Epidermal melanocyte (primary cell): ENCODE measurements around the gene CCNF.
A peak's percentile ranks its signal among the peaks of the same experiment; 100 is the strongest.

Experiments used
- DNase-seq: peaks from one replicate; pipeline ENCODE4 v3.0.0; 2011; ENCODE audit warnings: low spot score; ENCODE audit not compliant: insufficient read length

Gene CCNF

DNA sequence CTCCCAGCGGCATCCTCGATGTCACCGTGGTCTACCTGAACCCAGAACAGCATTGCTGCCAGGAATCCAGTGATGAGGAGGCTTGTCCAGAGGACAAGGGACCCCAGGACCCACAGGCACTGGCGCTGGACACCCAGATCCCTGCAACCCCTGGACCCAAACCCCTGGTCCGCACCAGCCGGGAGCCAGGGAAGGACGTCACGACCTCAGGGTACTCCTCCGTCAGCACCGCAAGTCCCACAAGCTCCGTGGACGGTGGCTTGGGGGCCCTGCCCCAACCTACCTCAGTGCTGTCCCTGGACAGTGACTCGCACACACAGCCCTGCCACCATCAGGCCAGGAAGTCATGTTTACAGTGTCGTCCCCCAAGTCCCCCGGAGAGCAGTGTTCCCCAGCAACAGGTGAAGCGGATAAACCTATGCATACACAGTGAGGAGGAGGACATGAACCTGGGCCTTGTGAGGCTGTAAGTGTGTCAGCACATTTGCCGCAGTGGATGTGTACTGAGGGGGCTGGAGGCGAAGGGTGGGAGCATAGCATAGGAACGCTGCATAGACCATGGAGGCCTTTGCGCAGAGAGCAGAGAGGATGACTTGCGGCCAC is 27.4 kb downstream of the CCNF start:
- DNase-seq: peak; percentile 5

- peak; percentile 8 for DNase-seq
Measured at GRCh38 chr16:2457267-2457666, 28.0 kb downstream of the CCNF start.

DNA sequence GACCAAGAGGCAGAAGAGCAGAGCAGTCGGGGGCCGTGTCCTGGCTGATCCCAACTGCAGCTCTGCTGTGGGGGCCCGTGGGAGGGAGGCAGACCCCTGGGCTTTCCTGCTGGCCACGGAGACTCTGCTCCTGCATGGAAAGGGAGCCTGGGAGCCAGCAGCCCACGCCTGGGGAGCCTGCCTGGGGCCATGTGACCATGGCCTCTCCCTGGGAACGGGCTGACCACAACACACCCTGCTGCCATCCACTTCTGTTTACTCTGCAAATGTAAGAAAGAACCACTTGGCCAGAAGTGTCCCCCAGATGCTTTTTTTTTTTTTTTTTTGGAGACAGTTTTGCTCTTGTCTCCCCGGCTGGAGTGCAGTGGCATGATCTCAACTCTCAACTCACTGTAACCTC is 28.7 kb downstream of the CCNF start:
- DNase-seq: peak; percentile 6

DNA sequence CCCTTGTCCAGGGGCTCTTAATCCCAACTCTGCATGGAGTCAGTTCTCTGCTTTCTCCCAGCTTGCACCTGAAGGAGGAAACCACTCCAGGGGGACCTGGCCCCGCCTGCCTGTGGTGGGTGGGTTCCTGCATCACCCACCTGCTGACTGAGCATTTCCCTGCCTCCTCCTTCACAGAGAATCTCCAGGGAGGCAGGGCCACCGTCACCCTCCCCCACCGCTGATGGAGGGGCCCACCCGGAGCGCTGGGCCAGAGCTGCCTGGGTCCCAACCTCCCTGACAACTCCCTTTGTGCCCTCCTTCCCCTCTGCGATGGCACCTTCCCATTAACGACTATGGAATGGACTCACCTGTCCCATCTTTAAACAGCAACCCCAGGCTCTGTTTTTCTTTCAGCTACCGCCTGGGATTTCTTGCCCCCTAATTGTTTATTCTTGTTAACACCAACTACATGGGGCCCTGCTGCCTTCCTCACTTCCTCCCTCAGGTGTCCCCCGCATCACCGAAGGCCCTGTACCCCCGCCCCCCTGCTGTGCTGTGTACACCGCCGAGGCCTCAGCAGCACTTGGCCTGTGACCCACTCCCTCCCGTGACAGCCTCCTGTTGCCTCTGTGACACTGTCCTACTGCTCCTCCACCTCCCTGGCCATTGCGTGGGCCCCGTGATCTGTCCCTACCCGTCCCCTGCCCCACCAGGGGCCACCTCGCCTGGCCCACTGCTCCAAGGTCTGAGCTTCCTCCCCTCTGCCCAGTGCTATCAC is 29.8 kb downstream of the CCNF start:
- peak; percentile 10 for DNase-seq

DNA sequence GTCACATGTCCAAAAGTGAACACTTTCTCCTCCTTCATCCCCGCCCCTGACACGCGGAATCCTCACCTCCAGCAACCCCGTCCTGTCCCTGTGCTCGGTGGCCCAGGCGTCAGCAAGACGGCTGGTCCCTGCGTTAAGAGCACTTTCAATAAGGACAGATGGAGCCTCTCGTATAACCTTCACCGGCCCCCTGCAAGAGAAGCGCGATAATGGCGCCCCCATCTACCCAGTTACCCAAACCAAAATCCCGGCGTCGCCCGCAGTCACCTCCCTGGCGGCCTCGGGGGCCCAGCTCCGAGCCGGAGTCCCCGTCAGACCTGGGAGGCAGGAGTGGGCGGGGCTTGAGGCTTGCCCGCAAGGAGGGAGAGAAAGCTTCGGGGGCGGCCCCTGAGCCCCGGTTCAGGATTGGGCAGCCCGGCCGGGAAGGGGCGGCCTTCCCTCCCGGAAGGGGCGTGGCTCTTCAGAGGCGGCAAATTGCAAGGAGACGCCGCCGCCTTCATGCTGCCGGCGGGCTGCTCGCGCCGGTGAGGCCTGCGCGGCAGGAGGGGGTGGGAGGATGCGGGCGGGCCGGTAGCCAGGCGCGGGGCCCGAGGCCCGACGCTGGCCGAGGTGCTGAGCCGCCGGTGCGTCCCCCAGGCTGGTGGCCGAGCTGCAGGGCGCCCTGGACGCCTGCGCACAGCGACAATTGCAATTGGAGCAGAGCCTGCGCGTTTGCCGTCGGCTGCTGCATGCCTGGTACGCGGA is 30.6 kb downstream of the CCNF start, which contains the start of gene TEDC2:
Gene TEDC2, plus strand, starts transcription at position 463 of the 744 bp plus-strand sequence. Its CDS starts 36 bp downstream, at position 499.
- peak; percentile 100 for DNase-seq

GRCh38 chr16:2460391-2460713 is 31.1 kb downstream of the CCNF start:
- no peak for DNase-seq

DNA sequence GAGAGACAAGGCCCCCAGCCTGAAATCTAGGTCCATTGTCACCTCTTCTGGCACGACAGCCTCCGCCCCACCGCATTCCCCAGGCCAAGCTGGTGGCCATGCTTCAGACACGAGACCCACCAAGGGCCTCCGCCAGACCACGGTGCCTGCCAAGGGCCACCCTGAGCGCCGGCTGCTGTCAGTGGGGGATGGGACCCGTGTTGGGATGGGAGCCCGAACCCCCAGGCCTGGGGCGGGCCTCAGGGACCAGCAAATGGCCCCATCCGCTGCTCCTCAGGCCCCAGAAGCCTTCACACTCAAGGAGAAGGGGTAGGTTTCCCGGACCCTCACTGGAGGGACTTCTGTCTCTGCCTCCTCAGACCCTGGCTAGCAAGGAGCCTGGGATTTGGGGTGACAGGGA is 31.7 kb downstream of the CCNF start:
- DNase-seq: peak; percentile 15

GRCh38 chr16:2462031-2462866 is 33.0 kb downstream of the CCNF start:
- DNase-seq: peak; percentile 5

DNA sequence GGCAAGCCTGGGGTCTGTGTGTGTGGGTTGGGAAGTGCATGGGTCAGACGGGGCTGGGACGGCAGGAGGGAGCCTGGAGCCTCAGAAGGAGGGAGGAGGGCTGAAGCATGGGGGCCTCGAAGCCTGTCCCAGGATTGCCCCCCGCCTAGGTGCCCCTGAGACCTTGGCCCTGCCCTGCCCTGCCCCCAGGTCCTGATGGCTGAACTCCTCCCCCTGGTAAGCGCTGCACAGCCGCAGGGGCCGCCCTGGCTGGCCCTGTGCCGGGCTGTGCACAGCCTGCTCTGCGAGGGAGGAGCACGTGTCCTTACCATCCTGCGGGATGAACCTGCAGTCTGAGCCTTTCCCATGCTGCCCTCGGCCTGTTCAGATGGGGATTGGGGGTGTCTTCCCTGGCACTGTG is 35.1 kb downstream of the CCNF start:
- peak; percentile 10 for DNase-seq

GRCh38 chr16:2465653-2466415 is 36.6 kb downstream of the CCNF start:
- peak; percentile 16 for DNase-seq

DNA sequence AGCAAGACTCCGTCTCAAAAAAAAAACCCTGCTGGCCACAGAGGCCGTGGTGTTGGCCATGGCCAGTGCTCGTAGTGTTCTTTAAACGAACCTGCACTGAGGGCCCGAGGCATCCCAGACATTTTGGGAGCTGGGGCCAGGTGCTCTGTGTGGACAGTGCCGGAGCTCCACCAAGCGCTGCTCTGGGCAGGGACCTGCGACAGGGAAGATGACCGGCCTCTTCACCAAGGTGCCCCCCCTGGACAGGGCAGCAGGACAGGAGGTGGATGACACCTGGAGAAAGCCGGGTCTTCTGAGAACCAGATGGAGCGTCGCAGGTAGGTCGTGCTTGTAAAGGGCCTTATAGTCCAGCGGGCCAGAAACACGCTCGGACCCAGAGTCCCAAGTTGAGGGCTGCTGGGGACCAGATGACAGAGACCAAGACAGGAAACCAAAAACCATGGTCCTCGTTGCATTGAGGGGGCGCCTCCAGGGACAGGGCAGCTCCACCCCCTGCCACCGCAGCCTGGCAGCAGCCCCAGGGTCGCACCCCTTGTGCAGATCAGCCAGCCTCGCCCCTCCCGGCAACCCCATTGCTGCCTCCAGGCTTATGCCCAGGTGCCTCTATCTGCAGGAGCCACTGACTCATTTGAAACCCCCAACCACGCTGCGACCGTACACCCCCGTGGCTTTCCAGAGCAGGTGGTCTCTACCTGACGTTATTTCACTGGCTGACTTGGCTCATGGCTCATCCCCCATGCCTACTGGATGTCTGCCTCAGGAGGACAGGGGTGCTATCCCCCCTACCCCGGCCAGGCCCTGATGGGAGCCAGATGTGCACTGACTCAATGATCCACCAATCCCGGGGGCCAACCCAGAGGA is 37.6 kb downstream of the CCNF start:
- DNase-seq: peak; percentile 11

DNA sequence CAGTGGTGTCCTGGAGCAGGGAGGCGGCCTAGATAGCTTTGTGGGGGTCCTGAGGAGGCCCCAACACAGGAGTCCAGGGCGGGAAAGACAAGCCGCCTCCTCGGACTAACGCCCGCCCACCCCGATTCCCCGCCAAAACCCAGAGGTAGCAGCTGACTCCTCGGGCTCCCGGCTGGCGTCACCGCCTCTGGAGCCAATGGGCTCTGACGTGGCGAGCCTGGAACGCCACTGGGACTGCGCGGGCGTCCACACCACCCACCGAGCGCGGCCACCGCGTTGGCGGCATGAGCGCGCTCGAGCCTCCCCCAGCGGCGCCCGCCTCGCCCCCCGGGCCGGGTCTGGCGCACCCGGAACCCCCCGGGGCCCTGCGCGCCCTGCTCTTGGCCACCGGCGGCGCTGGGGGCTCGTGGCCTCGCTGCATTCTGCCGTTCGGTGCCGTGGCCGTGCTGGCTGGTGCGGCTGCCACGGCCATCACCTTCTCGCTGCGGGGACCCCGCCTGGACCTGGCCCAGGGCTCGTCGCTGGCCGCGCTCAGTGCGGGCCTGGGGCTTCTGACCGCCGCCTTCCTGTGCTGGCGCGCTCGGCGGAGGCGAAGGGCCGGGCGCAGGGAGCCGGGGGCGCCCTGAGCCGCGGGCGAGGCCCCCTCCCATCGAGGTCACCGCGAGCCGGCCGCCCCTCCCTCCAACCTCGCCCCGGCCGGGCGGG is 38.4 kb downstream of the CCNF start:
- peak; percentile 90 for DNase-seq

DNA sequence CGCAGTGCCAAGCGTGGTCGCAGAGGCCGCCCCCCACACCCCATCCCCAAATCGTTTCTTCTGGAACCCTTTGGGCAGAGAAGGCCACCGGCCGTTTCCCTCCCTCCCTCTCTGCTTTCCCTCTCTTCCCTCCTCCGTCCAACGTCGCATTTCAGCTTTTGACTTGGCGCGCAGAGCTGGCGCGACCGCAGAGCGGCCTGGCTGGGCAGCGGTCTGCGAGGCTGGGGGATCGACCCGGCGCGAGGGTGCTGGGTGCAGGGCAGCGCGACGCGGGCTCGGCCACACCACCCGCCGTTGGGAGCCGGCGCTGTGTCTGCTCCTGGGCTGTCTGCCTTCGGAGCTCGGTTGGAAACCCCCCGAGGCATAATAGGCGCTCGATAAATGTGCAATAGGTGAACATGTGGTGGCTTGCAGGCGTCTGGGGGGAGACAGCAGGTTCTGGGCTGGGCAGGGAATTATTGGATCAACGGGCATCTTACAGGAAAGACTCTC is 39.0 kb downstream of the CCNF start:
- peak; percentile 23 for DNase-seq

- peak; percentile 30 for DNase-seq
Measured at GRCh38 chr16:2468725-2469398, 39.6 kb downstream of the CCNF start.

DNA sequence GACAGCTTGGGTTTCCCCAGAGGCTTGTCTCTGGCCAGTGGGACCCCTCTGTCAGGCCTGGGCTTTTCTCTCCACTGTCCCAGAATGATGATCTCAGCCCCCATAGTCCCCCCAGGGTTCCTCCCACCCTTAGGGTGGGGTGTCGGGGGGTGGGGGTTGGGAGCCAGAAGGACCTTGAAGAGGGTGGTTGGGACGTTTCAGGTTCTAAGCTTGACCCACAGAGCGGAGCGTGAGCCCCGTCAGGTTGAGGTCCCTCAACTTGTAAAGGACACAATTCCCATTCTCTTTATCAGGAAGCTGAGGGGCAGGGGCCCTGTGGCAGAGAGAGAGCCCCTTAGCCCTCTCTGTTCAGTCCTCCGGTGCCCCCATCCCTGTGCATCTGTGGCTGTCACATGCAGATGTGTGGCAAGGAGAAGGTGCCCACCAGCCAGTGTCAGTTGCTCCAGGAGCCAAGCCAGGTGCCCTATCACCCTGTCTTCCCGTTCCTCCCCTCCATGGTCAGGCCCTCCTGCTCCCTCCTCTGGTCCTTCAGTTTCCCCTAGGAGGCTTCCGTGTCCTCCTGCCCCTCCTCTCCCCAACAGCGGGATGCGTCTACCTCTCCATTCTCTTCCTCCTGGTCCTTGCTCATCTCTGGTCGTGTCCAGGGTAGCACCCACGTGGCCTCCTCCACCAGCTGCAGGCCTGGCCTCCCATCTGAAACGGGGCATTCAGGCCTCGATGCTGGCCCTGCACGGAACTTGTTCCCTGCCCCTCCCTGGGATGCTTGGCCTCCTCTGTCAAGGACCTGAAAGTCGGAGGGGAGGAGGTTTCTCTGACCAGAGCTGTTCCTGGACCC is 40.4 kb downstream of the CCNF start:
- DNase-seq: peak; percentile 28

- DNase-seq: peak; percentile 13
Measured at GRCh38 chr16:2470234-2470601, 41.0 kb downstream of the CCNF start.

DNA sequence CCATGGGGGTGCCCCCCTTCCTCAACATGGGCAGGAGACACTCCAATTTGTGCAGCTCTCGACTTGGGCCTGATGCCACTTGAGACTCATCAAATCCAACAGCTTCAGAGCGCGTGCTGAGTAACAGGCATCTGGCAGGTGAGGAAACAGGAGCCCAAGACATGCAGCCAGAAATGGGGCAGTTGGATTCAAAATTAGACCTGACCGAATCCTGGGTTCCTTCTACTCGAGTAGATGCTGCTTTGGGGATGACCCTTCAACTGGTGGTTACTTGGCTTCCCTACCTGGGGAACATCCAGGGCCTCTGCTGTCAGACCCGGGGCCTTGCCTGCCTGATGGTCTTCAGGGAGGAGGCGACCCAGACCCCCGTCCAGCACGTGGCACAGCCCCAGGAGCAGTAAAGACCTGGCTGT is 41.4 kb downstream of the CCNF start:
- no peak for DNase-seq
